ENCODE measurements around the gene MFAP2. TPM values are rescaled to one million over a fixed set of nuclear protein-coding genes. Genes with fewer than 3 reads are reported as not detected.

Gene MFAP2
- total RNA-seq, 4 donors from 2014 or later: 9.3 to 17.9 (median 10.6) TPM

DNA sequence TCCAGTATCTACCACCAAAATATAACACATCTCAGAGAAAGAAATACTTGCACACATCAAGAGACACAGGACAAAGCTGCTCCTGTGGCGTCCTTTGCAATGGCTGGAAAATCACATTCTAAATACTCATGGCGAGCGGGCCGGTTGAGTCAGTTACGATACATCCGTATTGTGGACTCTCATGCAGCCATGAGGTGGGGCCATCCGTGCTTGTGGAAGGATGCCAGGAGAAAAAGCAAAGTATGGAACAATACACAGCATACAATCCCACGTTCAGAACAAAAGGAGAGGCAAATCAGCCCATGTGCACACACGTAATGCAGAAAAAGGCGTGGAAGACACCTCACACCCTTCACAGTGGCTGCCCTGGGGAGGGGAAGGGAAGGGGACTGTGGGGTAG, 18.2 kb upstream of the MFAP2 start:
- no peak for DNase-seq (ENCODE audit: low spot score)
- no peak for ATAC-seq (ENCODE audit: low FRiP score)
- TF ChIP-seq, protein P1, sequence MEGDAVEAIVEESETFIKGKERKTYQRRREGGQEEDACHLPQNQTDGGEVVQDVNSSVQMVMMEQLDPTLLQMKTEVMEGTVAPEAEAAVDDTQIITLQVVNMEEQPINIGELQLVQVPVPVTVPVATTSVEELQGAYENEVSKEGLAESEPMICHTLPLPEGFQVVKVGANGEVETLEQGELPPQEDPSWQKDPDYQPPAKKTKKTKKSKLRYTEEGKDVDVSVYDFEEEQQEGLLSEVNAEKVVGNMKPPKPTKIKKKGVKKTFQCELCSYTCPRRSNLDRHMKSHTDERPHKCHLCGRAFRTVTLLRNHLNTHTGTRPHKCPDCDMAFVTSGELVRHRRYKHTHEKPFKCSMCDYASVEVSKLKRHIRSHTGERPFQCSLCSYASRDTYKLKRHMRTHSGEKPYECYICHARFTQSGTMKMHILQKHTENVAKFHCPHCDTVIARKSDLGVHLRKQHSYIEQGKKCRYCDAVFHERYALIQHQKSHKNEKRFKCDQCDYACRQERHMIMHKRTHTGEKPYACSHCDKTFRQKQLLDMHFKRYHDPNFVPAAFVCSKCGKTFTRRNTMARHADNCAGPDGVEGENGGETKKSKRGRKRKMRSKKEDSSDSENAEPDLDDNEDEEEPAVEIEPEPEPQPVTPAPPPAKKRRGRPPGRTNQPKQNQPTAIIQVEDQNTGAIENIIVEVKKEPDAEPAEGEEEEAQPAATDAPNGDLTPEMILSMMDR (IDR thresholded peaks at IDR 0.05): no peak

DNA sequence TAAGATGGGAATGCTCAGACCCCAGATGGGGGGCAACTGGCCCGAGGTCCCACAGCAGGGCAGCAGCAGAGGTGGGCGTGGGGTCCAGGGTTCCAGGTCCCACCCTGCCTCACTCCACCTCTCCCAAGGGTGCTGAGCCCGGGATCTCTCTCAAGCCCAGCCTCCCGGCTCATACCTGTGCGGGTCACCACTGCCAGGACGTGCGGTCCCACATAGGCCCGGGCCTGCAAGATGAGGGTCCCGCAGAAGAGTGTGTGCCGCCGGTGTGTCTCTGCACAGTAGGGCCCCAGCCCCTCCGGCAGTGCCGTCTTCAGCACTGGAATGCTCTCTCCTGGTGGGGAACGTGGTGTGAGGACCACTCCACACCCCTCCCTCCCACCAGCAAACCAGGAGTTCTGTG, 16.4 kb upstream of the MFAP2 start:
- no peak for ATAC-seq (ENCODE audit: low FRiP score)
- TF ChIP-seq, protein P1 (IDR thresholded peaks at IDR 0.05): no peak
- no peak for DNase-seq (ENCODE audit: low spot score)

DNA sequence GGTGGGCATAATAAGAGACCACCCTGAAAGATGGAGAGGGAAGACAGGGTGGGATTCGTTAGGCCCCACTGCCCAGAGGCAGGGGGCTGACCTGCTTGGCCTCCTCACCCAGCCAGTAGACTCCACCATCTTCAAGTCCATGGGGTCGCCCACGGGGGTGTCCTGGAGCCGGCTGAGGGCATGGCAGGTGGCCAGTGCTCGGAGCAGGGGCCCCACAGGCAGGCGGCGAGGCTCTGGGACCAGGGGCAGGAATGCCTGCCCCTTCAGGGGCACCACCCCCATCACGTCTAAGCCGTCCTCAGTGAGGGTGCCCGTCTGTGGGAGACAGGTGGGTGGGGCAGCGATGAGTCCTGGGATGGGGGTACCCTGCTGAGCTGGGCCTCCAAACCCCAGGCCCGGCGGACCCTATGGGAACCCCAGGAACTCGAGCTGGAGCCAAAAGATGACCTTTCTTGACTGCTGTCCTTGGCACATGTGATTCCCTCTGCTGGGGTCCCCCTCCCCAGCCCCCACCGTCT, 13.2 kb upstream of the MFAP2 start:
- DNase-seq (ENCODE audit: low spot score) (no peak), ATAC-seq (ENCODE audit: low FRiP score) (no peak)
- TF ChIP-seq, protein P1 (IDR thresholded peaks at IDR 0.05): no peak

DNA sequence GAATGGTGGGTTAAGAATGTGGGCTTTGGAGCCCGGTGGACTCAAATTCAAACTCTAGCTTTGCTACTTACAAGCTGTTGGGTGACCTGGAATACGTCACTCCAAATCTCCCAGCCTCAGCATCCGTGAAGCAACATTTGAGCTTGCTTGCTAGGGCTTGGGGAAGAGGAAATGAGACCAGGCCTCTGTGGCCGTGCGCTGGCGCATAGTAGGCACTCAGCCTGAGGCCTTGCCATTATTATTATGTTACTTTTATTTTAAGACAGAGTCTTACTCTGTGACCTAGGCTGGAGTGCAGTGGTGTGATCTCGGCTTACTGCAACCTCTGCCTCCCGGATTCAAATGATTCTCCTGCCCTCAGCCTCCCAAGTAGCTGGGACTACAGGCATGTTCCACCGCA, 12.3 kb upstream of the MFAP2 start:
- ATAC-seq (ENCODE audit: low FRiP score) (no peak), DNase-seq (ENCODE audit: low spot score) (no peak)
- TF ChIP-seq, protein P1 (IDR thresholded peaks at IDR 0.05): no peak

DNA sequence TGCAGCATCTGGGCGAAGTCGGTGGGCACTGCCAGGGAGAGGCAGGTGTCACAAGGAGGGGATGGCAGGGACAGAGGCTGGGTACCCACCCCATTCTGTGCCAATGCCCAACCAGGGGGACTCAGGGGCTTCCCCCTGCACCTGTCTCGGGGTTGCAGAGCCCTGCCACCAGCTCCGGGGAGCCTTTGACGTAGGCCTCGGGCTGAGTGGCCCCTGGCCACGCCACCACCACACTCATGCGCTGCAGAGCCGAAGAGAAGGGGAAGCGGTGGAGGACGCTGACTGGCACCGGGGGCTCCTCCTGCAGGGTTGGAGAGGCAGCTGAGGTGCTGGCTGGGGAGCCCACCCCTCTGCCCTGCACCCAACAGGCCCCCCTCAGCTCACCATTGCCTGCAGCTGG, 11.7 kb upstream of the MFAP2 start:
- TF ChIP-seq, protein P1 (IDR thresholded peaks at IDR 0.05): no peak
- no peak for ATAC-seq (ENCODE audit: low FRiP score)

DNA sequence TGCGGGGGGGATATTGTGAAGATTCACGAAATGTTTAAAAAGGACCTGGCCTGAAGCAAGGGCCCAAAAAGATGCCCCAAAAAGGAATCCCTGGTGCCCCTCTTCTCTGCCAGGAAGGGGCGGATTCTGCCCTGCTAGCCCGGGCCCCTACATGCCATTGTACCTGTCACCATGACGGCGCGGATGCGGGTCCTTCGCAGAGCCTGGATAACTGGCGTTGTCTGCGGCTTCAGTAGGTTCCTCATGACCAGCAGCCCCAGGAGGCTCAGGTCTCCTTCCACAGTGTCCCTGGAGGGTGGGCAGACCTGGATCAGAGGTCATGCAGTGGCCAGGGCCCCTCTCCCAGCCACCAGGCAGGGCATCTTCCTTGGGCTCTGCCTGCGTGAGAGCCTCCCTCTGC, 11.2 kb upstream of the MFAP2 start:
- DNase-seq (ENCODE audit: low spot score) (no peak), ATAC-seq (ENCODE audit: low FRiP score) (no peak)
- TF ChIP-seq, protein P1 (IDR thresholded peaks at IDR 0.05): no peak

More for the DNA sequence above, 11.7 kb upstream of the MFAP2 start:
- DNase-seq (ENCODE audit: low spot score): no peak

DNA sequence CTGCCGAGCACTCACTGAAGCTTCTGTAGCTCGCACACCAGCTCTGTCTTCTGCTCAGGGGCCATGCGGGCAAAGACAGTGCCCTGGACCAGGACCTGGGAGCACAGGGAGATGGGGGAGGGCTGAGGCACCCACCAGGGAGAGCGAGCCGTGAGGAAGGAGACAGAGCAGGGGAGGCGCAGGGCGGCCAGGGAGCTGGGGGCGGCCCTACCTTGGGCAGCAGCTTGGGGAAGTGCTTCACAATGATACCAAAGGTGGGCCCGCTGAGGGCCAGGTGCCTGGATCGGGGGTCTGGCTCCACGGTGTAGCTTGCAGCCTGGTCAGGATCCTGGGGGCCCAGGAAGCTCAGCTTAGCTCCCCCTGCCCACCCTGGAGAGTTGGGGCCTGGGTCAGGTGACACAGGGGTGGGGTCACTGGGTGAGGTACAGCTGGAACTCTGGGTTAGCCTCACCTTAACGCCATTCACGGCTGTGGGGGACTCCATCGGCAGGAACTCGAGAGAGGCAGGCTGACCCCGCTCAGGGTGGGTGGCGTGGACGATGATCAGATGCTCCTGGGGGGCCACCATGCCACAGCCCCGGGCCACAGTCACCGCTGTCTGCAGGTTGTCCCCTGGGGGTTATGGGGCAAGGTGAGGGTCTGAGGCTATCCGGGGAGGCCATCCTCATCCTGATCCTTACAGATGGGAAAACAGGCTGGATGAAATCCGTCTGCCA, 9.4 kb upstream of the MFAP2 start:
- DNase-seq (ENCODE audit: low spot score): no peak

More for the DNA sequence above, 9.4 kb upstream of the MFAP2 start:
- TF ChIP-seq, protein P1 (IDR thresholded peaks at IDR 0.05): no peak
- no peak for ATAC-seq (ENCODE audit: low FRiP score)
